Activated T-cell treated with anti-CD3 and anti-CD28 coated beads for 48 hours (primary cell): Measurements from ENCODE around the gene ADAD2.
"Not testable (repeated sequence)": the region's sequence is repeated elsewhere in the genome, so short reads cannot be mapped to it uniquely, and the experiment has no call there.

ENCODE experiments used
- DNase-seq: peaks from one replicate; pipeline ENCODE4 v3.0.0-alpha.2; 2020; ENCODE audit warnings: low read depth

Gene ADAD2

DNA sequence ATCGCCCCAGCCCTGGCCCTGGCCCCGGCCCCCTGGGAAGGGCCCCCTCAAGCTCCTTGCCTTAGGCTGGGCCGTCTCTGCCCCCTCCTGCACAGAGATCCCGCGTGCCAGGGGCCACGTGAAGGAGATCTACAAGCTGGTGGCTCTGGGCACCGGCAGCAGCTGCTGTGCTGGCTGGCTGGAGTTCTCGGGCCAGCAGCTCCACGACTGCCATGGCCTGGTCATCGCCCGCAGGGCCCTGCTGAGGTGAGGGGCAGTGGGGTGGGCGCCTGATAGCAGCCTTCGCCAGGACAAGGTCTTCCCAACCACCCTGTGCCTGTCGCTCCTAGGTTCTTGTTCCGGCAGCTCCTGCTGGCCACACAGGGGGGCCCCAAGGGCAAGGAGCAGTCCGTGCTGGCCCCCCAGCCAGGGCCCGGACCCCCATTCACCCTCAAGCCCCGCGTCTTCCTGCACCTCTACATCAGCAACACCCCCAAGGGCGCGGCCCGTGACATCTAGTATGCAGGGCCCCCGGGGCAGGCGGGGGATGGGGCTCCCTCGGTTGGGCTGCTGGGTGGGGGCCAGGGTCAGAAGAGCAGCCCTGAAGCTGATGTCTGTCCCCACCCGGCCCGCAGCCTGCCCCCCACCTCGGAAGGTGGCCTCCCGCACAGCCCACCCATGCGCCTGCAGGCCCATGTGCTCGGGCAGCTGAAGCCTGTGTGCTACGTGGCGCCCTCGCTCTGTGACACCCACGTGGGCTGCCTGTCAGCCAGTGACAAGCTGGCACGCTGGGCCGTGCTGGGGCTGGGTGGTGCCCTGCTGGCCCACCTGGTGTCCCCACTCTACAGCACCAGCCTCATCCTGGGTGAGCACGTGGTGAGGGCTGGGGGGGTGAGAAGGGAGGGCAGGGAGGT is 4.5 kb downstream of the ADAD2 start:
- DNase-seq = no peak

DNA sequence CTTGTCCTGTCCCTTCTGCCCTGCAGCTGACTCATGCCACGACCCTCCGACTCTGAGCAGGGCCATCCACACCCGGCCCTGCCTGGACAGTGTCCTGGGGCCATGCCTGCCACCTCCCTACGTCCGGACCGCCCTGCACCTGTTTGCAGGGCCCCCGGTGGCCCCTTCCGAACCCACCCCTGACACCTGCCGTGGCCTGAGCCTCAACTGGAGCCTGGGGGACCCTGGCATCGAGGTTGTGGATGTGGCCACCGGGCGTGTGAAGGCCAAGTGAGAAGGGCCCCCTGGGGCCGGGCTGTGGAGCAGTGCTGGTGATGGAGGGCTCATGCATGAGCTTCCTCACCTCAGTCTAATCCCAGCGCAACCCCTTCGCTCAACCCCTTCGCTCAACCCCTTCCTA is 5.1 kb downstream of the ADAD2 start:
- no peak for DNase-seq

DNA sequence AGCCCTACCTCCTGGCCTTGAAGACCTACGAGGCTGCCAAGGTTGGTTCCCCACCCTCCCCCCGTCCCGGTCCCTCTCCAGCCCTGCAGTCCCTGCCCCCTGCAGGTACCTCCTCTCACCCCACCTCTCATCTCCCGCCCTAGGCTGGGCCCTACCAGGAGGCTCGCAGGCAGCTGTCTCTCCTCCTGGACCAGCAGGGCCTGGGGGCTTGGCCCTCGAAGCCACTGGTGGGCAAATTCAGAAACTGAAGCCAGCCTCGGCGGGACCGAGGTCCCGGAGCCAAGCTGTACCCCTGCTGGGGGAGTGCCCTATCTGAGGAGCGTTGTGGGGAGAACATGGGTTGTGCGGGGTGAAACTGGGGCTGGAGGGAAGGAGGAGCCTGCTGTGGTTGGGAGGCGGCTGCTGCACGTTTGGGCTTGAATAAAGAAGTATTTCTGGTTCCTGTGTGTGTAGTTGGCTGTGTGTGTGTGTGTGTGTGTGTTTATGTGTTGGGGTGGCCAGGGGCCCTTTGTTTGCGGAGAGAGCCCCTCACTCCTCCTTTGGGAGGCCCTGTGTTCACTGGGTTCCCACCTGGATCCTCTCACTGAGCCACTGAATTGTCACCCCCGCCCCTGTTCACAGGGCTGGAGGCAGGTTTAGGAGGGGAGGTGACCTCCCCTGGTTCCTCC is 5.9 kb downstream of the ADAD2 start:
- DNase-seq = no peak

DNA sequence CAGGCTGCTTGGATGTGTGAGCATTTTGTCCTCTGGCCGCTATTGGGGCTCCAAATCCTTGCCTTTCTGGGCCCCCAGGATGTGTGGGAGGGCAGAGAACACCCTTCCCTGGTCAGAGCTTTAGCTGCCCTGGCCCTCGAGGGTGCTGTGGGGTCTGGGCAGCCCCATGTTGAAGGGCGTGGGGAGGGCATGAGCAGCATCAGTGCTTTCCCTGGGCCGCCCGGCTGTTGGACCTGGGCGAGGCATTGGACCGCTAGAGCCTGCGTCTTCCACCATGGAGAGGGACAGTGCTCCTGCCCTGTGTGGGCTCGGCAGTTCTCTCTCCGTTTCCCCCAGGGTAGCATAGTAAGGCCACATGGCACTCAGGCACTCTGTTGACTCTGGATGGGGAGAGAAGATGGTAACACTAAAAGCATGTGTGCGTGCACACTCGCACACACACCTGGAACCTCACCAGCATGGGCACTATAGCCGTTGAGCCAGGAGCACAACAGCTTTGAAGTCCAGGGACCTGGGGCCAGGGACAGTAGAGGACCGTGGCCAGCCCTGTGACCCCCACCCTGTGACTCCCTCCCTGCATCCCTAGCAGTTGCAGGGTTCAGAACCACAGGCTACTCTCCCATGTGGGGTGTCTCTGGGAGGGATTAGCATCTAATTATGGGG is 6.6 kb downstream of the ADAD2 start:
- no peak for DNase-seq

DNA sequence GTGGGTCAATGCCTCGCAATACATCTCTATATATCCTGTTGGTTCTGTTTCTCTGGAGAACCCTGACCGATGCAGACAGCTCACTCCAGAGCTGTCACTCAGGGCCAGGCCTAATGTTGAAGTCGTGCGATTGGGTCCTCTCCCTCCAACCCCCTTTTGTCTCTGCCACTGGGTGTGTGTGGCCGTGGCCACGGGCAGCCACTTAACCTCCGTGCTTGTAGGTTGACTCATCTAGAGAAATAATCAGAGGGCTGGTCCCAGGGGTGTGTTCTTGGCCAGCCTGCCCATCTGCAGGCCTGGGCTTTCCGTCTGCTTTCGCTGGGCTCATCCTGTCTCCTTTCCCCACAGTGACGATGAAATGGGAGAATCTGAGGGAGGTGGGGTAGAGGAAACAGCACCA is 7.4 kb downstream of the ADAD2 start:
- no peak for DNase-seq

DNA sequence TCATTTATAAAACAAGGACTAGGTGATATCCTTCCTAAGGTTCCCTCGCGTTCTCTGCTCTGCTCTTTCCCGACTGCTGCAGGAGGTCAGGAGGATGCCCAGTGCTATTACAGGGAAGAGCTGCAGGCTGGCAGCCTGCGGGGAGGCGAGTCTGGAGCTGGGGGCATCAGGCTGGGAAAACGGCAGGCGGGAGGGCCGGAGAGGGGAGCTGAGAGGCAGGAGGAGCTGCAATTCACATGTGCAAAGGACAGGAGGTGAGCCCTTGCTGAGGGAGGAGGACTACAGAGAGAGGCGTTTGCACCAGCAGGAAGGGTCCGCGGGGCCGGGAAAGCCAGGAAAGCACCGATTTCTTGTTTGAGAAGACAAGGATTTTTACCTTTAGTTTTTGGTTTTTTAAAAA is 8.1 kb downstream of the ADAD2 start:
- no peak for DNase-seq

DNA sequence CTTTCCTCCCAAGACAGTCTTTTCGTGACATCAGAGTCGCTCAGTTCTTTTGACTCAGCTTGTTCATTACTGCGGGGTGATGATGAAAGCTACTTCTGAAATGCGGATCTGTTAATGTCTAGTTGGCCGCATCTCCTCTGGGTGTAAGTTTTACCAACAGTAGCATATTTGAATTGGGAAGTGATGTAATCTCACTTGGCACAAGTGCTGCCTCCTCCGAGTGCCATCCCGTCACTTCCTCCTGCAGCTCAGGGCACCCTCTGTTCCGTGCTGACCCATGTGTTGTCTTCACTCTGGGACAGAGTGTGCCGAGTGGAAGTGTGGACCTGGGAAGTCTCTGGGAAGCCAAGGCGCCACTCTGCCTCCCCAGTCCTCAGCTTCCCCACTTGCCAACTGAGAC is 8.9 kb downstream of the ADAD2 start:
- no peak for DNase-seq

DNA sequence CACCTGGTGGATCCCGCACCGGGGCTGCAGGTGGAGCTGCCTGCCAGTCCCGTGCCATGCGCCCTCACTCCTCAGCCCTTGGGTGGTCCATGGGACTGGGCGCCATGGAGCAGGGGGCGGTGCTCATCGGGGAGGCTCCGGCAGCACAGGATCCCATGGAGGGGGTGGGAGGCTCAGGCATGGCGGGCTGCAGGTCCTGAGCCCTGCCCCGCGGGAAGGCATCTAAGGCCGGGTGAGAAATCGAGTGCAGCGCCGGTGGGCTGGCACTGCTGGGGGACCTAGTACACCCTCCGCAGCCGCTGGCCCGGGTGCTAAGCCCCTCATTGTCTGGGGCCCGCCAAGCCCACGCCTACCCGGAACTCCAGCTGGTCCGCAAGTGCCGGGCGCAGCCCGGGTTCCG is 13.6 kb downstream of the ADAD2 start:
- DNase-seq = not testable (repeated sequence)

DNA sequence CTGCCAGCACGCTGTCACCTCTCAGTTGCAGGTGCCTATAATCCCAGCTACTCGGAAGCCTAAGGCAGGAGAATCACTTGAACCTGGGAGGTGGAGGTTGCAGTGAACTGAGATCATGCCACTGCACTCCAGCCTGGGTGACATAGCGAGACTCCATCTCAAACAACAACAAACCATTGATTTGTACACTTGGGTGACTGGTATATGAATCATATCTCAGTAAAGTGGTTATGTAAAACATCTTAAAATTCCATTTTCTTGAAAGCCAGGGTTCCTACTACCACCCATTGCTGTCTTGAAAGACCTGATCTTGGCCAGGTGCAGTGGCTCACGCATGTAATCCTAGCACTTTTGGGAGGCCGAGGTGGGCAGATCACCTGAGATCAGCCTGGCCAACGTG is 14.2 kb downstream of the ADAD2 start:
- not testable (repeated sequence) for DNase-seq

DNA sequence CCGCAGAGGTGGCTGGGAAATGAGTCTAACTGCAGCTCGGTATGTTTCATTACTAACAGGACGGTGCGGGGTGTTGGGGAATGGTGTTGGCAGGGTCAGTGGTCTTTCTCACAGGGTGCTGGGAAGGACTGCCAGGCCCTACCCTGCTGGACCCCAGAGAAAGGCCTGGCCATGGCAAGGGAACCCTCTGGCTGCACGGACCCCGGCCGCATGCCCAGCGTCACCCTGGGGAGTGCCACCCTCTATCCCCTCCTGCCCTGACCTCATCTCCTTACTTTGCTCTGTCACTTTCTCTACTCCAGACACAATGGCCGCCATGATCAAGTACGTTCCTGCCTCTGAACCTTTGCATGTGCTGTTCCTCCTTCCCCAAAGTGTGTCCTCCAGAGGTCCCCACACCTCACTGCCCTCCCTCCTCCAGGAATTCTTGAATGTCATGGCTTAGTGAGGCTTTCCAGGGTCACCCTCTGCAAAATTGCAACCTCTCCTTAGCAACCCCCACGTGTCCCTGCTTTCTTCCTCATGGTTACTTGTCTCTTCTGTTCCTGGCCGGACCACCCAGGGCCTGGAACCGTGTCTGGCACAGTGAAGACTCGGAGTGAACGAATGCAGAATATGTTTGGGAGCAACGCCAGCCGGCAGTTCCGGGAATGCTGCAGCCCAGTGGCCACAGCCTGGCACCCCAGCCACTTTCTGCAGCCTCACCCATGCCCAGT is 15.2 kb downstream of the ADAD2 start:
- no peak for DNase-seq

DNA sequence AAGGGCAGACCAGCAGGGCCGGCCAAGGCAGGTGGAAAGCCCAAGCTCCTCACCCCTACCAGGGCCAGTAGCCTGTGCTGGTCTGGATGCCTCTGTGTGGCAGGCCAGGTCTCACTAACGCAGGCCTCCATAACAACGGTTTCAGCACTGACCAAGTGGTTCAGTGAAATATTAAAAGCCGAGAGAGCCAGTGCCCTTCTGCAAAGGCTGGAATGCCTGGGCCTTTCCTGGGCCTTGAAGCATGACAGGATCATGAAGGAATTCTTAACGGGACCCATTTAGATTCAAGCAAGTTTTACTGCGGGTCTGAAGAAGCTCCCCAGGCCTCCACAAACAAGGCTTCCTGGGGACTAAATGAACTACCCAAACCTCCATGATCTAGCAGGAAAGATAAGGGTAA is 16.3 kb downstream of the ADAD2 start:
- DNase-seq = no peak

DNA sequence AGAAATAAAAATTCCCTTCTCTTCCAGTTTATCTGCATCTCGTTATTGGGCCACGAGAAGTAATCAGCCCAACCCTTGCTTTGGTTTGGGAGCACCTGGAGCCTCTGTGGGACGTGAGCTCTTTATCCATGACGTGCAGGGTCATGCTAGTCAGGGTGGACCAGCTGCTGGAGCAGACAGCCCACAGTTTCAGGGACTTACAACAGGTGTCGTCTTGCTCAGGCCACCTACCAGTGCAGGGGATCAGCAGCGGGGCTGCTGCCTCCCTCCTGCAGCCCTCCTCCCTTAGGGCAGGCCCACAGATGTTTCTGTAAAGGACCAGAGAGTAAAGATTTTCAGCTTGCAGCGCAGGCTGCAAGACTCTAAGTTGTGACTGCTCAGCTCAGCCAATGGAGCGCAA is 16.9 kb downstream of the ADAD2 start:
- no peak for DNase-seq

DNA sequence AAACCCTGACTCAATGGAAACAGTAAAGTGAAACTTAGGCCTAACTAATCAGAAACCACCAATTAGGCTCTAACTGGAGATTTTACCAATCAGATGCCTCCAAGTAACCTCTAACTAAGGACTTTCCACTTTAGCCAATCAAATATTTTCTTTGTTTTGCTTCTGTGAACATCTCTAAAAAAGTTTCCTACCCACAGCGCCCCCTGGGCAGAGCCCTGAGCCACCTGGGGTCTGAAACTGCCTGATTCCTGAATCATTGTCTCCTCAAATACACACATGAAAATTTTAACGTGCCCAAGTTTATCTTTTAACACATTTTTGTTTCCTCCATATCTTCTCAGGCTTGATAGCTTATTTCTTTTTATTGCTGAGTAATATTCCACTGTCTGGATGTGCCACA is 19.0 kb downstream of the ADAD2 start:
- DNase-seq = no peak

DNA sequence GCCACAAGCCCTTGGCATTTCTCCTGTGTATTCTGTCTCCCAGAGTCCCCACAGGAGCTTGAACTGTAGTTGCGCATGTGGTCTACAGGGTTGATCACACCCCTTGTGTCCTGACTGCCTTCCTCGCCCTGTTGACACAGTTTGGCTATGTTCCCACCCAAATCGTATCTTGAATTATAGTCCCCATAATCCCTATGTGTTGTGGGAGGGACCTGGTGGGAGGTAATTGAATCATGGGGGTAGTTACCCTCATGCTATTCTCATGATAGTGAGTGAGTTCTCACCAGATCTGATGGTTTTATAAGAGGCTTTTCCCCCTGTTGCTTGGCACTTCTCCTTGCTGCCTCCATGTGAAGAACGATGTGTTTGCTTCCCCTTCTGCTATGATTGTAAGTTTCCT is 21.2 kb downstream of the ADAD2 start:
- no peak for DNase-seq

DNA sequence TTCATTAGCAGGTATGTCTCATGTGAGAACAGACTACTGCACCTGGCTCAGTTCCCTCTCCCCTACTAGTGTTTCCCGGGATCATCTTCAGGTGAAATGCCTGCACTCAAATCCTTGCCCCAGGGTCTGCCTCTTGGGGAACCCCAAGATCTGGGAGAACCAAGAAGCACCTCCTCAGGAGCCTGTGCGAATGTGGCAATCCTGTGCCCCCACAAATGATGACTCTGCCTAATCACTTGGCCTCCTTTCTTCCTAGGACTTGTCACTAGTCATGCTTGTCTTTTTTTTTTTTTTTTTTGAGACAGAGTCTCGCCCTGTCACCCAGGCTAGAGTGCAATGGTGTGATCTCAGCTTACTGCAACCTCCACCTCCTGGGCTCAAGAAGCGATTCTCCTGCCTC is 21.7 kb downstream of the ADAD2 start:
- DNase-seq = no peak

DNA sequence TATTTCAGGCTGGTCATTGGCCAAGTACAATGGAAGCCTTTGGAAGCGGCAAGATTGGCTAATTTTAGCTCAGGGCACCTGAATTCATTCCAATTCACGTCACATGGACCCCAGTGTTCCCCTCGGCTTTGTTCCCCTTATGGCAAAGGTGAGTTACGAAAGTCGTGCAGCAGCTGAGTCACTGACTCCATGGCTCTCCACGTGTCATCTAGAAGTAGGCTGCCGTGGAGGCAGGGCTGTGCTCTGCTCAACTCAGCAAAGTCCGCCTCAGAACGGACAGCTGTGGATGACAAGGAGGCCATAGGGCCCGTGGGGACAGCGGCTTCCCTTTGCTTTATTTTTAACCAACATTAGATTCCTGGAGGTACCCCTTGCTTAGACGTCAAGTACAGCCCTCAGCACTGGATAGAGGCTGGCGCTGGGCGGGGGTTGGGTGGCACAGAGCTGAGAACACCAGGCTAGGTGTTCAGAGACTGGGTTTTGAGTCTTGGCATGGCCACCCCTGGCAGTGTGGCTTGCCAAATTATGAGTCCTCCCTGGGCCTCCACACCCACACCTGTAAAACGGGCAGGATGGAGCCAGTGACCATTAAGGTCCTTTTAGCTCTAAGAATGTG is 23.6 kb downstream of the ADAD2 start:
- no peak for DNase-seq

DNA sequence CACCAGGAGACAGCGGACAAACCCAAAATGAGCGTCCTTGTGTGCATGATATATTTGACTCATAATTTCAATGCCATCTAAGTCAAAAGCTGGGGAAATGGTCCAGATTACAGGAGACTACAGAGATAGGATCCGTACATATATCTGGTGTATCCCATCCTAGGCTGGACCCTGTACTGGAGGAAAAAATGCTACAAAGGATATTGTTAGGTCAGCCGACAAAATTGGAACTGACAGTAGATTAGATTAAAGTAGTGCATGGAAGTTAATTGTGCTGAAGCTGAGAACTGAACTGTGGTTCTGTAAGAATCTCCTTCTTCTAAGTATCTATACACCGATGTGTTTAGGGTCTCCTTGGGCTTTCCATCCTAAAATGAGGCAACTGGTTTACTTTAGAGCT is 24.6 kb downstream of the ADAD2 start:
- no peak for DNase-seq

DNA sequence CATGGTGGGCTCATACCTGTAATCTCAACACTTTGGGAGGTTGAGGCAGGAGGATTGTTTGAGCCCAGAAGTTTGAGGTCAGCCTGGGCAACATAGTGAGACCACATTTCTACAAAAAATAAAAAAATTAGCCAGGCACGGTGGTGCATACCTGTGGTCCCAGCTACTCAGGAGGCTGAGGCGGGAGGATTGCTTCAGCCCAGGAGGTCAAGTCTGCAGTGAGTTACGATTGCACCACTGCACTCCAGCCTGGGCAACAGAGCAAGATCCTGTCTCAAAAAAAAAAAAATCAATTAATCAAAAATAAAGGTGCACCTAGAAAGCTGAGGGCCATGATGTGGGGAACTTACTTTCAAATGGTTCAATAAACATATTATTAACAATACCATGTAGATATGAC is 25.2 kb downstream of the ADAD2 start:
- DNase-seq = not testable (repeated sequence)

DNA sequence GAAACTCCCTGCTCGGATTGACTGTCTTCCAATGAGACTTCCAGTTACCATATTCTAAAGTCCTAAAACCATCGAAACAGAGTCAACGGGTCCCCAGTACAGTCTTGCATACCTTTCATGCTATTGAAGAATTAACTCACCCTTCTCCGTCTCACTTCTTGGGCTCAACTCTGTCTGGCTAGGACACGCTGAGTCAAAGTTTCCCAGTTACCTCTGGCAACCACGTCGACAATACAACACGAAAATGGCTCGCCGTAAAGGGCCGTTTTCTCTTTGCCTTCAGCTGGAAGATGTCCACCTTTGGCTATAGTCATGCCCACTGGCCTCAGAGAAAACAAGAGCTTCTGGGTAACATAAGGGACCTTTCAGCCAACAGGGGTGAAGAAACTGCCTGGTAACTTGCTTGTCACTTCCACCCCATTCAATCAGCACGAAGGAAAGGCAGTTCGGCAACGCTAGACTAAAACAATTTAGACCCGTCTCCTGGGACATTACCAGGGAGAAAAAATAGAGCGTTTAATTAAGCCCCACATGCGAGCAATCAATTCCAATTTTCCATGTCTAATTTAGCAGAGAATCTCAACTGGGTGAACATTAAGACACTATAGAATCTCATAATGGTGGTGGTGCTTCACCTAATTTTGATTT is 27.3 kb downstream of the ADAD2 start:
- DNase-seq = no peak

DNA sequence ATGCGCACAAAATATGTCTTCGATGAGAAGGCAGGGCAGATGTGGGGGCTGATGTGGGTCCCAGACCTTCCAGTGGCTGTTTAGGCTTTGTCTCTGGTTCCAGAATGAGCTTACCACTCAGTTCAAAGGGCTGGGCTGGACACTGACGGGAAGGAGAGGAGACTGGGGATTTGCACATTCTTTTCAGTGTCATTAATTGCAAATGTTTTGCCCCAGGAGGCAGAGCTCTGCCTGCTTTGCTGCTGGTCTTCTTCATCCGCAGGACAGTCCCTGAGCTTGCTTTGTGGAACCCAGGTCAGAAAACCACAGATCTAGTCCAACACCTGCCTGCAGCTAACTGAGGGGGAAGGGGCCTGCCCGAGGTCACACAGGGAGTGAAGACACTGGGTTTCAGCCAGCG is 28.0 kb downstream of the ADAD2 start:
- DNase-seq = no peak

DNA sequence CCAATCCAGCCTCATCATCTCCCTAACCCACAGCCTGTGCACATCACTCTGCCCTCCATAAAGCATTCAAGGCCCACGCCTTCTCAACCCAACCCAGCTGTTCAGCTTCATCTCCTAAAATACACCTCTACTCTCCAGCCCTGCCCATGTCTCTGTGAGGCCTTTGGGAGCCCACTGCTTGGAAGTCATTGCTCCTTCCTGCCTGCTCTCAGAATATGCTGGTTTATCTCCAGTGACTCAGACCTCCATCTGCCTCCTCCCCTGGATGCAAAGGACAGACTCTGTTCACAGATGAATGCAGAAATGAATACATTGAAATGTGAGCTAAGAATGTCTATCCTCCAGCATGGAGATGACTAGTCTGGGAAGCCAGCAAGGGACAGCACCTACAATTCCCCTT is 29.9 kb downstream of the ADAD2 start:
- no peak for DNase-seq

DNA sequence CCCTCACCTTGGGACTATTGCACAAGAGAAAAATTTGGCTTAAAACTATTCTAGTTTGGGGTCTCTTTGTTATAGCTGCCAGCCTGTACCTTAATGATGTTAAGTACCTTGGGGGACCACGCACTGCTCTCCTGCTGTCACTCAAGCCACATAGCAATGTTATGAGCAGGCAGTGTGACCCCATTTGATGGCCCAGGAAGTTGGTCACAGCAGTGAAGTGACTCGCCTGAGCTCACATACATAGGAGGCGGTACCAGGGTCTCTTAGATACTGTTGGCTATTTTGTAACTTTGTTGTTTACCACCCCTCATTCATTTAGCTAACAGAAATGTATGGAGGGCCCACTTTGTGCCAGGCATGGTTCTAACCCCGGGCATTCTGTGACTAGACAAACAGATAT is 32.5 kb downstream of the ADAD2 start:
- DNase-seq = no peak
